Fibroblast of gingiva (primary cell): ENCODE measurements around the gene FTO.
A peak's percentile ranks its signal among the peaks of the same experiment; 100 is the strongest.

Experiments
- DNase-seq: peaks from one replicate; pipeline ENCODE4 v3.0.0-alpha.2; 2011; ENCODE audit warnings: low read depth

FTO gene

GRCh38 chr16:54007504-54007903 lies 303.5 kb downstream of the FTO start:
- no peak for DNase-seq

- DNase-seq: no peak
Observed at GRCh38 chr16:54009464-54010176, 305.7 kb downstream of the FTO start.

DNA sequence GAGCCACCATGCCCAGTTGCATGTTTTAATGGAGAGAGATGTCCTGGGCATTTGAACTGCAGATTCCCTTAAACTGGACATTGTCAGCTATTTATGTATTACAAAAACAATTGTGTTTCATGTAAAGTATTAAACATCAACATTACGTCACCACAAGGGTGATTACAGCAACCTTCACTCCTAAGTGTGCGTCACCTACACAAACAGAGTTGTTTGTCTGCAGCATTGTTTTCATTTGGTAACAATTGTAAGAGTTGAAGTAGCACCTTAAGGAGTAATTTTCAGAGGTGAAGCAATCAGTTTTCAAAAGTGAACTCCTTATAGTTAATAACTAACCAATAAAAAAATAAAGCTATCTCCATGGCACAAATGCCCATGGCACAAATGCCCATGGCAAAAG lies 311.2 kb downstream of the FTO start:
- no peak for DNase-seq

- no peak for DNase-seq
Observed at GRCh38 chr16:54022362-54022761, 318.4 kb downstream of the FTO start.

- no peak for DNase-seq
Observed at GRCh38 chr16:54026456-54026855, 322.5 kb downstream of the FTO start.

- DNase-seq: peak; percentile 4
Observed at GRCh38 chr16:54027062-54027461, 323.1 kb downstream of the FTO start.

GRCh38 chr16:54027558-54027957 lies 323.6 kb downstream of the FTO start:
- peak; percentile 16 for DNase-seq

- DNase-seq: no peak
Observed at GRCh38 chr16:54027995-54028394, 324.0 kb downstream of the FTO start.

GRCh38 chr16:54030451-54030850 lies 326.5 kb downstream of the FTO start:
- no peak for DNase-seq

GRCh38 chr16:54031107-54031760 lies 327.3 kb downstream of the FTO start:
- peak; percentile 49 for DNase-seq

DNA sequence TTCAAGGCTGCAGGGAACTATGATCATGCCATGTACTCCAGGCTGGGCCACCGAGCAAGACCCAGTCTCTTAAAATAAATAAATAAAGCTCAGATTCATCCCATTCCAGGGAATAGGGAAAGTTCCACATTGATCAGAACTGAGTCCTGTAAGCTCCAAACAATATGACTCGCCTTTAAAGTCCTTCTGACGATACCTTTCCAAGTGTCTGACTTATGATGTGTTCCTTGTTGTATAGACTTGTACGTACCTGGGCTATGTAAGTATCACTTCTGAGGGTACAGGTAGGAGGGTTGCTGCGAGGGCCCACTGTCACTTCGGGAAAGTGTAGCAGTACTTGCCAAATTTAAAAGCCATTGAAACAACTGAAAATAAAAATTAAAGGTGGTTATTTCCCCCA lies 329.8 kb downstream of the FTO start:
- no peak for DNase-seq

- peak; percentile 25 for DNase-seq
Observed at GRCh38 chr16:54034684-54035083, 330.7 kb downstream of the FTO start.

DNA sequence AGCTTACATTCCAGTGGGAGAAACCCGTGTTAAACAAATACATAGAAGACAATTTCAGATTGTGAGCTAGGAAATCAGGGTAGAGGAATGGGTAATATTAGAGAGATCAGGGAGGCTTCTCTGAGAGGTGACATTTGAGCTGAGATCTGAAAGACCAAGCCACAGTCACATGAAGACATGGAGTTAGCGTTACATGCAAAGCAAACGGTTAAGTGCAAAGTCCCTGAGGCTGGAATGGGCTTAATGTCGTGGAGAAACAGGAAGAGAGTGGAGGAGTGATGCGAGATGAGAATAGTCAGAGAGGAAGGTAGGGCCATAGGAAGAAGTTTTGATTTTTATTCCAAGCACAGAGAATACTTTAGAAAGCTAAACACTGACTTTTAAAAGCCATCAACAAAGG lies 336.5 kb downstream of the FTO start:
- no peak for DNase-seq

- DNase-seq: no peak
Observed at GRCh38 chr16:54040975-54041374, 337.0 kb downstream of the FTO start.

GRCh38 chr16:54048586-54049495 lies 344.9 kb downstream of the FTO start:
- DNase-seq: peak; percentile 6

GRCh38 chr16:54049591-54050458 lies 345.9 kb downstream of the FTO start:
- DNase-seq: no peak

DNA sequence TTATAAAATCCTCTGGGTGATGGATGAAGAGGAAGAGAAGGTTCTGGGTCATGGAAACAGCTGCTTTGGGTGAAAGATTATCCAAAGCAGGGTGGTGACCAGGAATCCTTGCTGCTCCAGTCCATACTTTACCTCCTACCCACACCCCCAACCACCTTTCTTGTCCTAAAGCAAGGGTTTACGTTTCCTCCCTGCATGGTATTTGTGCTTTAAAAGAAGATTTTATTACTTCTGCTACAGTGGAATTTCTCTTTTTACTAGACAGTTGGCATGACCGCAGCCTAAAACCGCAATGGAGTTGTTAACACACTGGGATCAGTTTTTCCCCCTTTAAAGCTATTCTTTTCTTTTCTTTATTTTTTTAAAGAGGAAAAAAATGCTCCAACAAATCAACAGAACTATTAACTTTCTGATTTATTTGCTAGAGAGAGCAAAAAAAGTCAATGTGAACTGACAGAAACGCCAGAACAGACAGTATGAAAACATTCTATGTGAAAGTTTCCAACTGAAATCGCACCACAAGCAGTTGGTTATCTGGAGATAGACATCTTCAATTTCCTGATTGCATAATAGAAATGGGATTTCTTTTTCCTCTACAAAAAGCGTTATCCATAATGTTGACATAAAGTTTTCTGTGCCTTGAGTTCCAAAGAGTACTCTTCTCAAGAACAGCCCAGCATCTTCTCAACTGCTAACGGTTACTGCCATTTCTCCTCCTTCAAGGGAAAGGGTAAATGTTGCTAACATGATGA lies 346.7 kb downstream of the FTO start:
- DNase-seq: no peak

DNA sequence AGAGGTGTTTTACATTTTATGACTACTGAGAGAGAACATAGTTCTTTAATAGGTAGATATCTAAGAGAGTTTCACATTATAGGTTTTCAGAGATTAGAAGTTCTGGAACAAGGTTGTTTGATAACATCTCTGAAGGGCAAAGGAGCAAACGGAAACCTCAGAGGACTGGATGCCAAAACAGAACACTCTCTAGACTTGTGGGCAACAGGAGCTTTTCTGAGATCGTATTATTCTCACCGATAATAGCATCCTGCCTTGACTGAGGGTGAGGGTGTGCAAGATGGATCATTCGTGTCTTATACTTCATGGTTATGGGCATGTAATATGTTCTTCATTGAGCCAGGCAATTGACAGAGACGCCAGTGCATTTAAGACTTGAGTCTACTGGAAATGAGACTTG lies 347.9 kb downstream of the FTO start:
- no peak for DNase-seq

- no peak for DNase-seq
Observed at GRCh38 chr16:54052271-54052670, 348.3 kb downstream of the FTO start.

- no peak for DNase-seq
Observed at GRCh38 chr16:54053891-54054820, 350.2 kb downstream of the FTO start.
